Cortex of kidney (tissue), 1 donor: ENCODE measurements around the gene EEF1A2.
"Not testable (repeated sequence)": the region's sequence is repeated elsewhere in the genome, so short reads cannot be mapped to it uniquely, and the experiment has no call there.

Experiments
- DNase-seq: peaks from one replicate; lab custom pipeline; 2025; lab: John Stamatoyannopoulos, UW

EEF1A2 gene

DNA sequence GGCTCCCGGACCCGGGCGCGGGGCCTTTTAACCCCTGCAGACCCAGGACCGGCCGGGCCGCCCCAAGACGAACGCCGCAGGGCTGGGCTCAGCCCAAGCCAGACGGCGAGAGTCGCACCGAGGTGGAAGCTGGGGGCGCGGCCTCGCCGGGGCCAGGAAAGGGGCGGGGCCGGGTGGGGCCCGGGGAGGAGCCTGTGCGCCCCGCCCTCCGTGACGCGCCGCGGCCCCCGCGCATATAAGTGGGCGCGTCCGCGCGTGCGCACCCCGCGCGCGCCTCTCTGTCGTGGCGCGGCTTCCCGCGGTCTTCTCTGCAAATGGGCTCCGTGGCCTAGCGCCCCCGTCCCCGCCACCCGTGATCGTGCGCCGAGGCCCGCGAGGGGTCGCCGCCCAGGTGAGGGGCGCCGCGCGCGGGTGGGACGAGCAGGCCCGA is 21.6 kb upstream of the EEF1A2 start, which contains the start of gene PPDPF:
Gene PPDPF (plus strand): TSS at position 262 of the 430 bp plus-strand sequence. CDS start 544 bp downstream, outside the sequence.
- DNase-seq: no peak

DNA sequence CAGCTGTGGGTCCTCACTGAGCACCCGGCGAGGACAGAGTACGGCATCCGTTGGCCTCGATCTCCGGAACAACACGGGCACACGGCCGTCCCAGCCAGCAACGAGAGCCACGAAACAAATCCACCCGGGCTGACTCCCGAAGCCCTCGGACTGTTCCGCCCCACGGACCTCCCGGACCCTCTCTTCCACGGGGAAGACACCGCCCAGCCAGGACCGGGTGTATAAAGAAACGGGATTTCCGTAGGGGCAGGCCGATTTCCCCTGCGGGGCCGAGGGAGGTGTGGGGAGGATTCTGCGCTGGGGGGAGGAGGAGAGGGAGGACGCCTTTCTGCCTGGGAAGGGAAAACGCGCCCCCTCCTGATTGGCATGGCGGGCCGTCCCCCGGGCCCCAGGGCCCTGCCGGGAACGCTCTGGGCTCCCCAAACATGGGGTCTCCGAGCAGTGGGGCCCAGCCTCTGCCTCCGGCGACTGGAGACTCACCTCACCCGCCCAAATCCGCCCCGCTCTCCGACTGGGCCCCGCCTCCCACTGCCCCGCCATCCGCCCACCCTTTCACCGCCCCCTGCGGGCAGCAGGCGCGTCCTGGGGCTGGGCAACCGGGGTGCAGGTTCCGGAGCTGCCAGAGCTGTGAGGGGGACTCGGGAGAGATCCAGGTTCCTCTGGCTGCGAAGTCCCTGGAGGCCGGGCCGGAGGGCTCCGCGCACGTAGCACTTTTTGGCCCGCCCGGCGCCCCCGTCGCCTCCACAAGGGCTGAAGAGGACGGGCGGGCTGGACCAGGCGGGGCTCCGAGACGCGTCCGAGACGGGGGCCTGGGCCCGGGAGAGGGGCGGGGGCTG is 21.0 kb upstream of the EEF1A2 start:
- no peak for DNase-seq

DNA sequence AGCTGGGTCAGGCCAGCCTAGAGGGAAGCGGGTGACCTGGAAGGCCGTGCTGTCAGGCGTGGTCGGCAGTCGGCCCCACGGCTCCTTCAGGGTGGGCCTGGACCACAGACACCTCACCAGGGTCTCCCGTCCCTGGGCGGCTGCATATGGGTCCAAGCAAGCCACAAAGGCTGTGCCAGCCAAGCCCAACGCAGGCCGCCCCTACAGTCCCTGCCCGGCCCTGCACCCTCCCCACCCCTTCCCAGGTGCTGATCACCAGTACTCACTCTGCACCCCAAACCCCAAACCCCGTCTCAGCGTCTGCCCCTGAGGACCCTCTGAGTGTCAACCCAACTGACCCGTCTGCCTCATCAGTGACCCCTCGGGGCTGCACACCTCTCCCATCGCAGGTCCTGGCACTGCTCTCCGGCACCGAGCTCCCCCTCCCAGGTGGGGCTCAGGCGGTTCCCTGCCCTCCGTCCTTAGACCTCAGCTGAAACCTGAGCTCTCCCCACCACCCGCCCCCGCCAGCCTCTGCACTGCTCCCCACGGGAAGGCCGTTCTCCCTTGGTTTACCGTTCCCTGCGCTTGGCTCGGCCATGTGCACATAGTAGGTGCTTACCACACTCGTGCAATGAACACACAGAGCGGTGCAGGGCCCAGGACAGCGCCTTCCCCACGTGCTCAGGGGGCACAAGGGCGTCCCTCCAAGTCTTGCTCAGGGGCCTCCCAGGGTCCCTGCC is 20.2 kb upstream of the EEF1A2 start:
- DNase-seq: no peak

DNA sequence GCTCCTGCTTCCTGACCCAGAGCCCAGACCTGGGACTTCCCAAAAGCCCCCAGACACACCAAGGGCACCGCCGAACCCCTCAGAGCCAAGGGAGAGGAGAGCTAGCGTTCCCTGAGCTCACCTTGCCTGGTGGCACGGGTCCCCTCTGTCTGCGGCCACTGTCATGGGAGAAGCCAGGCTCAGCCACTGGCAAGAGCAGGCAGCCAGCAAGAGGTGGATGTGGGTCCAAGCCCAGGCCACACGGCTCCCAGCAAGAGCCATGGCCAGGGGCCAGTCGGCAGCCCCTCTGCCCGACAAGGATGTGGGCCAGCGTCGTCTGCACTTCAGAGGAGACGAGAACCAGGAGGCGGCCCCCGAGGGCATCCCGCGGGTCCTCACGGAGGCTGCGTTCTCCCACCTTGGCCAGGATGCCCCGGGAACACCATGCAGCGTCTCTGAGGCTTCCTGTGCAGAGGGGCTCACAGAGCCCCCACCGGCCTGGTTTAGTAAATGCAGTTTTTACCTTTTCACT is 19.5 kb upstream of the EEF1A2 start:
- no peak for DNase-seq

DNA sequence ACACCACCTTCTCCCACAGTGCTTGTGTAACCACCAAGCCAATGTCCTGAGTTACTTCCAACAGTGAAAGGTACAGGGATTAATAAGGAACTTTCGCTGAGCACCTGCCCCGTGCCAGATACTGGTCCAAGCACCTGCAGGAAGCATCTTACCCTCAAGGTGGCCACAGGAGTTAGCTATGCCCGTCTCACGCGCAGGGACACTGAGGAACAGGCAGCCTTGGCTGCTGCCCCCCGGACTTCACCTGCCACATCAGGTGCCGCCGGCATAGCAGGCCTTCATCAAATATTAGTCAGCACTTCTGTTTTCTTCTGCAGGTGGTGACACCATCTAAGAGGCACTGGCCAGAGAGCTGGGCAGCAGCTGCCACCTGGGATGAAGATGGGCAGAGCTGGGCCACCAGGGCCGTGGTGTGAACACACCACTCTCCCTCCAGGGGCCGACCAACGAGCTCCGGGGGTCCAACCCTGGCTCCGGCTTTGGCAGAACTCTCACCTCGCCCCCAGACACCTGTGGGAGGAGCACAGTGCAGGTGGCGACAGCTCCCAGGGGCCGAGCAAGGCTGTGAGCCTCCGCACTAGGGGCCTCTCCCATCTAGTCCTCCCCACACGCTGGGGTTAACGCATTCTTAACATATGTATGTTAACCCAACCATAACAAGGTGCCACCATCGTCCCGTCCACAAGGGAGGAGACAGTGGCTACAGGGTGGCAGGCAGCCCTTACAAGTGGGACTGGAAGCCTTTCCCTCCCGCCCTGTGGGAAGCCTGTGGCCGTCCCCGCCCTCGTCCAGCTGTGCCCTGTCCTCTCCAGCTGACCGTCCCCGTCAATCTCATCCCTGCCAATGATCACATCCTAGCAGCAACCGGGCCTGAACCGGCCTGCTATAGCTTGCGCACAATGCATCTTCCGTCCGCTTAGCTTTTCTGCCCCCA is 18.8 kb upstream of the EEF1A2 start:
- DNase-seq: no peak

DNA sequence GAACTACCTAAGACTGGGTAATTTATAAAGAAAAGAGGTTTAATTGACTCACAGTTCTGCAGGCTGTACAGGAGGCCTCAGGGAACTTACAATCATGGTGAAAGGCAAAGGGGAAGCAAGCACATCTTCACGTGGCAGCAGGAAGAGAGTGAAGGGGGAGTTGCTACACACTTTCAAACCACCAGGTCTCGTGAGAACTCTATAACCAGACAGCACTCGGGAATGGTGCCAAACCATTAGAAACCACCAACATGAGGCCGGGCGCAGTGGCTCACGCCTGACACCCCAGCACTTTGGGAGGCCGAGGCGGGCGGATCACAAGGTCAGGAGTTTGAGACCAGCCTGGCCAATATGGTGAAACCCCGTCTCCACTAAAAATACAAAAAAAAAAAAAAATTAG is 15.6 kb upstream of the EEF1A2 start:
- DNase-seq: not testable (repeated sequence)

DNA sequence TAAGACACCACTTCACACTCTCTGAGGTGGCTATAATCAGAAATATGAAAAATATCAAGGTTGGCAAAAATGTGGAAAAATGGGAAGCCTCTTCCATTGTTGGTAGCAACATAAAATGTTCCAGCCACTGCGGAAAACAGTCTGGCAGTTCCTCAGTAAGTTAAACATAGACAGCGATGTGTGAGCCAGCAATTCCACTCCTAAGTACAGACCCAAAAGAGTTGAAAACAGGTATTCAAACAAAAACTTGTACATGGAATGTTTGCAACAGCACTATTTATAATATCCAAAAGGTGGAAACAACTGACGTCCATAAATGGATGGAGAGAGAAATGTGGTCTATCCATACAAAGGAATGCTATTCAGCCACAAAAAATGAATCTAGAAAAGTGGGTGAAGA is 14.3 kb upstream of the EEF1A2 start:
- DNase-seq: no peak

DNA sequence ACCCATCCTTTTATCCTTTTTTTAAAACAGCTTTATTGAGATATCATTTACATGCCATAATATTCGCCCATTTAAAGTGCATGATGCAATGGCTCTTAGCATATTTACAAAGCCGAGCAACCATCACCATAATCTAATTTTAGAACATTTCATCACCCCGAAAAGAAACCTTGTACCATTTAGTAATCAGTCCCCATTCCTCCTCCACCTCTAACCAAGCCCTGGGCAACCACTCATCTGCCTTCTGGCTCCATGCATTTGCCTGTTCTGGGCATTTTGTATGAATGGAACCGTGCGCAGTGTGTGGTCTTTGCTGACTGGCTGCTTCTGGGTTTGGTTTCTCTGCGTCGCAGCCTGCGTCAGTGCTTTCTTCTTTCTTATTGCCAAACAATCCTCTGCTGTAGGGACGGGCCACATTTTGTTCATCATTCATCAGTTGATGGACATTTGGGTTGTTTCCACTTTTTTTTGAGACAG is 10.2 kb upstream of the EEF1A2 start:
- DNase-seq: no peak

DNA sequence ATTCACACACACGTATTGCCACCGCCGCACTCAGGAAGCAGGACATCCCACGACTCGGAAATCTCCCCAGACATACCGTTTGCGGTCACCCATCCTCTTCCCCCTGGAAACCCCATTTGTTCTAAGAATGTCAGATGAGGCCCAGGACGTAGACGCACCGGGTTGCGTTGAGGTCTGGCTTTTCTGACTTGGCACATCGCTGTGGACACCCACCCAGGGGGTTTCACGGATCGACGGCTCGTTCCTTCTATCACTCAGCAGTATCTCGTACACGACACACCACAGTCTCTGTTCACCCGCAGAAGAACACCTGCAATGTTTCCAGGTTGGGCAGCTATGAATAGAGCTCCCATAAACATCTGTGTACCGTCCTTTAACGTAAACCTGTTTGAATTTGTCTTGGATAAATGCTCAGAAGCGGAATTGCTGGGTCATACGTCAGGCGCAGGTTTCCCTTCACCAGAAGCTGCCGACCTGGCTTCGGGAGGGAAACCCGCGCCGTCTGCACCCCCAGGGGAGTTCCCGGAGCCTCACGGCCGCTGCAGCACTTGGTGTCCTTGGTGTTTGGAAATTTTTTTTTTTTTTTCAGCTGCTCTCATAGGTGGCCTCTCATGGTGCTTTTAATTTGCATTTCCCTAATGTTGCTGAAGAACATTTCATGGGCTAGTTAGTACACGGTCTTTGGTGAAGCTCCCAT is 9.3 kb upstream of the EEF1A2 start:
- no peak for DNase-seq

DNA sequence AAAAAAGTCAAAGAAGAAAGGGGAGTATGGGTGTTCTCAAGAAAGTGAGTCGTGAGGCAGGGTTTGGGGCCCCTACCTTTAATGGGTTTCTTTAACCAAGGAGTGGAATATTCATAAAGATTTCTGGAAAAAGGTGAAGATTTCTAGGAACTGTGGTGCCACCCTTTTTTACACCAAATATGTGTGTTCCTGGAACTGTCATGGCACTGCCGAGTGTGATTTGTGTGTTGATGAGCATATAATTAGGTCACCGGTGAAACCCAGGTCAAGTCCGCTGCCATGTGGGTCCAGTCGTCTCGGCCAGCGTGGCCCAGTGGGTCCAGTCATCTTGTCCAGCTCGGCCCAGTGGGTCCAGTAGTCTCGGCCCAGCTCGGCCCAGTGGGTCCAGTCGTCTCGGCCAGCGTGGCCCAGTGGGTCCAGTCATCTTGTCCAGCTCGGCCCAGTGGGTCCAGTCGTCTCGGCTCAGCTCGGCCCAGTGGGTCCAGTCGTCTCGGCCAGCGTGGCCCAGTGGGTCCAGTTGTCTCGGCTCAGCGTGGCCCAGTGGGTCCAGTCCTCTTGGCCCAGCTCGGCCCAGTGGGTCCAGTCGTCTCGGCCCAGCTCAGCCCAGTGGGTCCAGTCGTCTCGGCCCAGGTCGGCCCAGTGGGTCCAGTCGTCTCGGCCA is 8.3 kb upstream of the EEF1A2 start:
- no peak for DNase-seq

DNA sequence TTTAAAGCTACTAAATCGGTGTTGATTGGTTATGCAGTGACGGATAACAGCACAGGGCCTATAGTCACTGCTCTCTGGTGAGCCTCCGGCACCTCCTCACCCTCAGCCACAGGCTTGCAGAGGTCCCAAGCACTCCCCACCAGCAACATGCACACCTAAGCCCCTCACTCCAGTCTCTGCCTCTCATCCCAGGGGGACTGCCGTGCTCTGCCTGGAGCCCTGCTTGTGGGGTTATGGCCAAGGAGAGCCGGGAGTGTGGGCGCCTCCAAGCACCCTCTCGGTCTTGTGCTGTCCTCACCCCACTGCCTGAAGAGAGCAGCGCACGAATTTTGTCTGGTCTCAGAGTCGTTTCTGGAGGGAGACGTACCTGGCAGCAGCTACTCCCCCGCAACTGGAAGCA is 6.8 kb upstream of the EEF1A2 start:
- no peak for DNase-seq

DNA sequence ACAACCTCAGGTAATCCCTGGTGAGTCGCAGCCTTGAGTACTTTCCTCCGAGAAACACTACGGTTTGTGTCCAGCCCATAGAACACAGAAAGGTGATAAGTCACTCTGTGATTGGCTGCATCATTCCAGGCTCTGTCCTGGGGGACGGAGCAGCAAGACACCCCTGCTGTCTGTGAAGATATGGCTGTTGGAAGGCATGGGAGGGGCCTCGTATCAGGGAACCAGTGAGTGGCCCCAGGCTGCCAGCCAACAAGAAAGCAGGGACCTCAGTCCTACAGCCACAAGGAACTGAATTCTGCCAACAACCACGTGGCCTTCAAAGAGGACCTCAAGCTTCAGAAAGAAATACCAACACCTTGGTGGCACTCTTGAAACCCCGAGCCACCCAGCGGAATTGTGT is 6.4 kb upstream of the EEF1A2 start:
- no peak for DNase-seq

DNA sequence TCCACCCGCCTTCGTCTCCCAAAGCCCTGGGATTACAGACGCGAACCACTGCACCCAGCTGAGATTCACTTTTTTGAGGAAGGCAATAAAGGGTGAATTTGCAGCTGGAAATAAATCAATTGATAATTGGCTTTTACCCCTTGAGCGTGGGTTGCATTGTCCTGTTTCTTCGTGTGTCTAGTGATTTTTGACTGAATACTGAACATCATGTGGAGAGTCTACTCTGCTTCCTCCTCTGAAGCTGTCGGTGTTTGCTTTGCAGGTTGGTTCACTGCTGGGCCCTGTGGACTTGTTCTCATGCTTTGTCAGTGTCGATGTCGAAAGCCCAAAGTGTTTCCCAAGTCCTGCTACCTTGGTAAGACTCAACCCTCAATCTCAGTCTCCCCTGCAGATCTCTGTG is 5.8 kb upstream of the EEF1A2 start:
- no peak for DNase-seq

DNA sequence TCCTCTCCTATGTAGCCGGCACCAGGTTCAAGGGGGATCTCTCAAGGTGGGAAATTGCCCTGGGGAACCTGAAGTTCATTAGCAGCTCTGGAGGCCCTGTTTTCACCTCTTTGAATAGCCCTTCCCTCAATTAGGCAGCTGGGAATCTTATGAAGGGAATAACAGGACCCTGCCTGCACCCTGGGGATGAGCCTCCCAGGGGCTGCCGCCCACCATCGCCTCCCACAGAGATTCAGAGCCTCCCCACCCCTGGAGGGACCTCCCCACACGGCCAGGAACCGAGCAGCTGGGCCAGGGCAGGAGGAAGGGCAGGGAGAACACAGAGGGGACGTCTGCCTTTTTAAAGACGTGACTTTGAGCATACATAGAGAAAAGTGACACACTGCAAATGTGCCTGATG is 4.6 kb upstream of the EEF1A2 start:
- DNase-seq: no peak

DNA sequence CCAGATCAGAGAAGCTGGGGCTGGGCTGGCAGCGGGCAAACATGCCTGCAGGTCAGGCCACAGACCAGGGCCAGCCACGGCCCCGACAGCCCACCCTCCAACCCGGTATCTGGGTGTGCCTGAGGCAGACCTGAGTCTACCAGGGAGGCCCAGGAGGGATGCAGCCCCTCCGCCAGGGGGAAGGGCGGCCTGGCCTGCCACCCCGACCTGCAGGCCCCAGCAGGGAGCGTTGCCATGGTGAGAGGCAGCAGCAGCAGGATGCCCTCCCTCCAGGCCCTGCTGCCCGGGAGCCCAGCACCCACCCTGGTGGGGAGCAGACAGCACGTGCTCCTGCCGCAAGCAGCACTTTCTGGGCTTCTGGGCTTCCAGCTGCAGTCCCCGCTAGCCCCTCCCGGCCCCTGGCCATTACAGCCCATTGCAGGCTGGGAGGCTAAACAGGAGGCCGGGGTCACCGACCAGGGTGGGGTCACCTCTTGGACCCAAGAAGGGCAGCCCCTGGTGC is 3.8 kb upstream of the EEF1A2 start:
- no peak for DNase-seq

DNA sequence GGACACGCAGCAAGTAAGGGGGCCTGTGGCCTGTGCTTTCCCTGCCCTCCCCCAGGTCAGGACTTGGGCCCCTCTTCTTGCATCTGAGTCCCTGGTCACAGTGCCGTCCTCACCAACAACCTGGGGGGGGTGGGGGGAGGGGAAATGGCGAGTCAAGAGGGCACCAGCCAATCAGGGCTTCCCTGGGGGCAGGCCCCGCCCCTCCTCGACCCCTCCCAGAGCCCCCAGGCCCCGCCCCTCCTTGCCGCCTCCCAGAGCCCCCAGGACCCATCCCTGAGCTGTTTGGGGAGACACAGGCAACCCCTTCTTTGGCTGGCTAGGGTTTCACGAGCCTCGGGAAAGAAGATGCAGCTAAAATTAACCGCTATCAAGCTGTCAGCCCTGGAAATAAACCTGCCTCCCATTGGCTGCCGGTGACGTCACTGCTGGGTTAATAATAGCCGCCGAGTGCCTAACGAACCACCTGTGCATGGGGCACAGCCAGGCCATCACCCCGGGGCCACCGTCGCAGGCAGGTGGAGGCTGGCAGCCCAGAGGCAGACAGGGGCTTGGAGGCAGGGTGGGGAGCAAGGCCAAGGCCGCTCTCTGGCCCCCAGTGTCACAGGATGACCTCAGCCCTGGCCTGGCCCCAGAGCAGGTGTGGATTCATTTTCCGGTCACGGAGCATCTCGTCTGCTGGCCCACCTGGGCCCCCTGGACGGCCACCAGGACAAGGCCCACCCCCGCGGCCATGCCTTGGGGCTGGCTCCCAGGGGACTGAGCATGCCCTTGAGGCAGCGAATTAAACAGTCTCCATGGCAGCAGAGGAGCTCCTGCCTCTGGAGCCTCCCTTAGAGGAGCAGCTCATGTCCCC is 3.2 kb upstream of the EEF1A2 start:
- no peak for DNase-seq

DNA sequence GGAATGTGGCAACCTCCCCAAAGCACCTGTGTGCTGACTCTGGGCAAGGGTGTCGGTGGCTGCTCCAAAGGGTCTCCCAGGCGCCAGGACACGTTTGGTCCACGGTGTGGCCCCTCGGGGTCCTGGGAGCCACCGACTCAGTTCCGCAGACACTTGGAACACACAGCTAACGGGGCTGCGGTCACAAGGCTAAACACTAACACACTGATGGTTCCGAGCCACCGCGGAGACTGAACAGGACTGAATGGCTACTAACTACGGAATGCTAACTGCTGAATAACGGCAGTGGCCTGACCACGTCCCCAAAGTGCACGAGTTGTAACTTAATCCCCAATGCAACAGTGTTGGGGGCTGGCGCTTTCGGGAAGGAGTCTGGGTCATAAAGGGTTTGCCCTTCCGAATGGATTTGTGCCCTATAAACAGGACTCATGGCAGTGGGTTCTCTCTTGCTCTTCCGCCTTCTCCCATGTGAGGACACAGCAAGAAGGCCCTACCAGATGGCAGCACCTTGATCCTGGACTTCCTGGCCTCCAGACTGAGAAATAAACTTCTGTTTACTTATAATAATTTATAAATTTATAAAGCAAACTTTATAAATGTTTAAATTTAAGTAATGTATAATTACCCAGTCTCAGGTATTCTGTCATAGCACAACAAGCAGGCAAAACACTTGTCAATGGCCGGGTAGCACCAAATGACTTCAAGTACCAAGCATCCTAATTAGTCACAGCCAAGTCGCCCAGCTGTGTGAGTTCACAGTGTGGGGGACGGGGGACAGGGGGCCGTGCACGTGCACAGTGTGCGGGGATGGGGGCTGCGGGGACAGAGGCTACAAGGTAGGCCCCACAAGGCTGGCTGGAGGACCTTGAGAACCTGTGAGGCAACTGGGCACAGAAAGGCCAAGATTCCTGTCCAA is 2.3 kb upstream of the EEF1A2 start:
- no peak for DNase-seq

DNA sequence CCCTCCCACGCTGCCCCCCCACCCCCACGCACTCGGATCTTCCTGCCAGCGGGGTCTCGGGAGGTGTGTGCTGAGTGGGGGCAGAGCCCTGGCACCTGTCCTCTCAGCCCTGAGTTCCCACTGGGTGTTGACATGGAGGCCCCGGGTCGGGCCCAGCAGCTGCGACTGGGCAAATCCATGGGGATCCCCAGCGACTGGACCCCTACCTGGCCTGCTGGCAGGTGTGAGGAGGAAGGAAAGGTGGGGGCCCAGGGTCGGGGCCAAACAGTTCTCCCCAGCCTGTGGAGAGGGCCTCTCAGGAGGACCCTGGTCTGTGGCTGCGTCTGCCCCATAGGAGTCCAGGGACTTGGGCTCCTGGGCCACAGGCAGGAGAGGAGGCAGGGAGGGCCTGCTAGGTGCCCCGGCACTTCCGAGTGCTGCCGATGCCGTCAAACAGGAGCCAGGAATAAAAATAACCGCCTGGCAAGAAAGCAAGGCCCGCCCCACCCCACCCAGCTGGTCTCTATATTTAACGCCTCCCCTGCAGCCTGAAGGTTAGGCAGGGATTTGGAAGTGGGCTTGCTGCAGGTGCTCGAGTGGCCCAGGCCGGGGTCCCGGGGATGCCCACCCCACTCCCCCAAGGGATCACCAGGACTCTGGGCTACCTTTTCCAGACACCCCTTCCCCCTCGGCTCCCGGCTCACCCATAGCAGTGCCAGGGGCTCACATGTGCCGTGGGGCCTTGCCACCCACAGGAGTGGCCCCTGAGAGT is 1.4 kb upstream of the EEF1A2 start:
- DNase-seq: no peak
